Peyer's patch (tissue), 4 donors: ENCODE measurements around the gene IGF1R. TPM values are rescaled to one million over a fixed set of nuclear protein-coding genes. Genes with fewer than 3 reads are reported as not detected.

Experiments
- DNase-seq, 3 donors: peaks; one replicate each; pipeline ENCODE4 v3.0.0-alpha.2; 2017 to 2019
- H3K27ac ChIP-seq, 4 donors: fragments of 200-600 bp; sonication (generic); one replicate each; pipeline ENCODE4 v1.5.1; 2016 to 2019
- H3K27me3 ChIP-seq, 2 donors: fragments of 200-600 bp; sonication (generic); one replicate each; pipeline ENCODE4 v1.5.1; 2019
- H3K36me3 ChIP-seq, 3 donors: fragments of 200-600 bp; sonication (generic); one replicate each; pipeline ENCODE4 v1.5.1; 2016 to 2019
- H3K4me1 ChIP-seq, 4 donors: fragments of 200-600 bp; sonication (generic); one replicate each; pipeline ENCODE4 v1.5.1; 2016 to 2019
- H3K4me3 ChIP-seq, 4 donors: fragments of 200-600 bp; sonication (generic); 1 replicate in 3 of 4; 2 replicates in 1 of 4; pipeline ENCODE4 v1.5.1; 2016 to 2019; ENCODE audit warnings: mild to moderate bottlenecking in 1 of 4
- H3K9me3 ChIP-seq, 4 donors: fragments of 200-600 bp; sonication (generic); one replicate each; pipeline ENCODE4 v1.5.1; 2016 to 2019; ENCODE audit warnings: mild to moderate bottlenecking in 1 of 4
- CTCF ChIP-seq, 6 experiments: fragments of 450-650 bp in 4 of 6; fragments of 200-600 bp in 2 of 6; sonication (generic) in 1 of 6; IDR thresholded peaks; one replicate each; pipeline ENCODE4 v1.5.1; 2017 to 2019; ENCODE audit warnings: antibody characterized with exemption in 6 of 6, mild to moderate bottlenecking in 3 of 6, moderate library complexity in 1 of 6
- POLR2A ChIP-seq, 2 donors: fragments of 450-650 bp; IDR thresholded peaks; one replicate each; pipeline ENCODE4 v1.5.1; 2017; ENCODE audit warnings: antibody characterized with exemption in 2 of 2, mild to moderate bottlenecking in 2 of 2, moderate library complexity in 2 of 2
- total RNA-seq, 4 donors: library from RNA; depleted of rRNA; stranded (reverse); fragments of >200 nt; gene quantifications; one replicate each; pipeline ENCODE4 v1.1.0, GENCODE V29; 2016

The IGF1R gene
- total RNA-seq, 4 donors from 2014 or later: 29.6 to 176 (median 88.1) TPM

- TF ChIP-seq POLR2A (IDR thresholded peaks at IDR 0.05) (no peak), CTCF (IDR thresholded peaks at IDR 0.05) (no peak)
- Histone ChIP-seq H3K9me3 (no peaks in the 10 kb centered on the region), H3K4me3 (no peak overlapping the region), H3K27me3 (no peaks in the 10 kb centered on the region), H3K4me1 (peaks cover 0 to 29% (median 3%) of the 10 kb centered on the region in 4 donors), H3K36me3 (no peaks in the 10 kb centered on the region), H3K27ac (no peak overlapping the region)
- no peak for DNase-seq
Observed at GRCh38 chr15:98729446-98730042, 81.2 kb downstream of the IGF1R start.

- Histone ChIP-seq H3K4me3 (no peak overlapping the region), H3K27me3 (no peaks in the 10 kb centered on the region), H3K4me1 (peaks cover 0 to 38% (median 3%) of the 10 kb centered on the region in 4 donors), H3K36me3 (no peaks in the 10 kb centered on the region), H3K9me3 (no peaks in the 10 kb centered on the region), H3K27ac (no peak overlapping the region)
- no peak for DNase-seq
- TF ChIP-seq CTCF (IDR thresholded peaks at IDR 0.05) (no peak), POLR2A (IDR thresholded peaks at IDR 0.05) (no peak)
Observed at GRCh38 chr15:98730860-98731711, 82.7 kb downstream of the IGF1R start.

- TF ChIP-seq CTCF (IDR thresholded peaks at IDR 0.05) (no peak), POLR2A (IDR thresholded peaks at IDR 0.05) (no peak)
- H3K4me1 ChIP-seq: peaks cover 0 to 39% (median 3%) of the 10 kb centered on the region in 4 donors
- no peak for DNase-seq
- H3K27me3 ChIP-seq: no peaks in the 10 kb centered on the region
- no peak overlapping the region for H3K4me3 ChIP-seq
- H3K27ac ChIP-seq: no peak overlapping the region
- no peaks in the 10 kb centered on the region for H3K36me3 ChIP-seq
- H3K9me3 ChIP-seq: no peaks in the 10 kb centered on the region
Observed at GRCh38 chr15:98731712-98732450, 83.5 kb downstream of the IGF1R start.

- H3K27me3 ChIP-seq: no peaks in the 10 kb centered on the region
- H3K4me3 ChIP-seq: no peak overlapping the region
- no peak for DNase-seq
- no peaks in the 10 kb centered on the region for H3K9me3 ChIP-seq
- TF ChIP-seq CTCF (IDR thresholded peaks at IDR 0.05) (no peak), POLR2A (IDR thresholded peaks at IDR 0.05) (no peak)
- H3K27ac ChIP-seq: no peak overlapping the region
- H3K36me3 ChIP-seq: no peaks in the 10 kb centered on the region
- H3K4me1 ChIP-seq: peaks cover 0 to 29% (median under 1%) of the 10 kb centered on the region in 4 donors
Observed at GRCh38 chr15:98733098-98733497, 84.8 kb downstream of the IGF1R start.

- H3K4me1 ChIP-seq: peaks cover 0 to 23% (median 0%) of the 10 kb centered on the region in 4 donors
- DNase-seq: no peak
- no peak overlapping the region for H3K27ac ChIP-seq
- no peaks in the 10 kb centered on the region for H3K27me3 ChIP-seq
- H3K9me3 ChIP-seq: no peaks in the 10 kb centered on the region
- no peak overlapping the region for H3K4me3 ChIP-seq
- no peak for TF ChIP-seq POLR2A (IDR thresholded peaks at IDR 0.05)
- TF ChIP-seq CTCF (IDR thresholded peaks at IDR 0.05): no peak
- H3K36me3 ChIP-seq: no peaks in the 10 kb centered on the region
Observed at GRCh38 chr15:98734466-98735199, 86.3 kb downstream of the IGF1R start.
